ENCODE measurements around the gene ZNF74. TPM values are rescaled to one million over a fixed set of nuclear protein-coding genes. Genes with fewer than 3 reads are reported as not detected.

ZNF74 gene
- total RNA-seq, 1 donor from 2014 or later, result 10.7 TPM

GRCh38 chr22:20455709-20456063 is 61.7 kb downstream of the ZNF74 start:
- no peak for ATAC-seq
- no peak for DNase-seq
- no peak overlapping the region for H3K27ac ChIP-seq
- no peak overlapping the region for H3K4me3 ChIP-seq
- H3K36me3 ChIP-seq, result peaks cover 30% of the 10 kb centered on the region
- no peak for TF ChIP-seq CTCF (IDR thresholded peaks at IDR 0.05)
- intact Hi-C loops (cut with DNase I), result loop anchor here (5.0 kb wide), 1 partner anchor 38 kb away; no protein-coding TSS in a partner anchor
- no peaks in the 10 kb centered on the region for H3K9me3 ChIP-seq
- no peaks in the 10 kb centered on the region for H3K27me3 ChIP-seq
- peaks cover 6% of the 10 kb centered on the region for H3K4me1 ChIP-seq

- peaks cover 6% of the 10 kb centered on the region for H3K4me1 ChIP-seq
- TF ChIP-seq CTCF (IDR thresholded peaks at IDR 0.05), result peak; percentile 92
- H3K36me3 ChIP-seq, result peaks cover 33% of the 10 kb centered on the region
- DNase-seq (peak; percentile 82), ATAC-seq (peak; percentile 95)
- no peaks in the 10 kb centered on the region for H3K9me3 ChIP-seq
- no peak overlapping the region for H3K4me3 ChIP-seq
- H3K27me3 ChIP-seq, result no peaks in the 10 kb centered on the region
- no peak overlapping the region for H3K27ac ChIP-seq
- intact Hi-C loops (cut with DNase I), result loop anchor here (5.0 kb wide), 1 partner anchor 39 kb away; no protein-coding TSS in a partner anchor
Observed at GRCh38 chr22:20456064-20456721, 62.2 kb downstream of the ZNF74 start.

GRCh38 chr22:20456722-20457076 is 62.7 kb downstream of the ZNF74 start:
- intact Hi-C loops (cut with DNase I), result loop anchor here (5.0 kb wide), 1 partner anchor 39 kb away; no protein-coding TSS in a partner anchor
- Histone ChIP-seq H3K4me3 (no peak overlapping the region), H3K27ac (no peak overlapping the region), H3K9me3 (no peaks in the 10 kb centered on the region), H3K27me3 (no peaks in the 10 kb centered on the region), H3K4me1 (peaks cover 6% of the 10 kb centered on the region), H3K36me3 (peaks cover 32% of the 10 kb centered on the region)
- no peak for TF ChIP-seq CTCF (IDR thresholded peaks at IDR 0.05)
- ATAC-seq (no peak), DNase-seq (peak; percentile 27)

- H3K27ac ChIP-seq, result no peak overlapping the region
- DNase-seq, result peak; percentile 54
- intact Hi-C loops (cut with DNase I), result loop anchor here (5.0 kb wide), 1 partner anchor 40 kb away; no protein-coding TSS in a partner anchor
- no peaks in the 10 kb centered on the region for H3K9me3 ChIP-seq
- no peak for TF ChIP-seq CTCF (IDR thresholded peaks at IDR 0.05)
- peaks cover 6% of the 10 kb centered on the region for H3K4me1 ChIP-seq
- no peak for ATAC-seq
- no peak overlapping the region for H3K4me3 ChIP-seq
- H3K36me3 ChIP-seq, result peaks cover 23% of the 10 kb centered on the region
- H3K27me3 ChIP-seq, result no peaks in the 10 kb centered on the region
Observed at GRCh38 chr22:20457506-20458240, 63.7 kb downstream of the ZNF74 start.

Other genes with a start within 250 kb of the ZNF74 start
- 1.6 TPM for gene CCDC188, start 243.1 kb upstream of the ZNF74 start, total RNA-seq
- 9.8 TPM for gene RTN4R, start 125.8 kb upstream of the ZNF74 start, total RNA-seq
- 35.8 TPM for gene DGCR6L, start 74.1 kb upstream of the ZNF74 start, total RNA-seq
- 24.0 TPM for gene SCARF2, start 43.7 kb downstream of the ZNF74 start, total RNA-seq
- 23.3 TPM for gene KLHL22, start 101.6 kb downstream of the ZNF74 start, total RNA-seq
- 96.9 TPM for gene MED15, start 113.5 kb downstream of the ZNF74 start, total RNA-seq

Measured in upper lobe of right lung (tissue), 1 donor.